GM10248 (cell line): ENCODE measurements around the gene RAET1L.

Source experiments
- CTCF ChIA-PET: fragments of 300-600 bp; sonication (Branson Sonifier 250); formaldehyde crosslinking; extraction: SDS; loops from one replicate; lab custom pipeline; 2021; ENCODE audit warnings: antibody characterized with exemption; lab: Yijun Ruan, JAX
- POLR2A ChIA-PET: fragments of 350-650 bp; sonication (Branson Sonifier 250); formaldehyde crosslinking; extraction: SDS; loops from one replicate; lab custom pipeline; 2020; ENCODE audit warnings: antibody characterized with exemption; lab: Yijun Ruan, JAX
- DNase-seq: peaks from one replicate; pipeline ENCODE4 v3.0.0; 2012; ENCODE audit errors: extremely low spot score
- TF ChIP-seq, protein P1 (sequence below): IDR thresholded peaks from 2 replicates; pipeline ENCODE4 v1.5.1; 2012; ENCODE audit warnings: mild to moderate bottlenecking, low read depth; ENCODE audit errors: extremely low read depth, missing control alignments, control extremely low read depth

Gene RAET1L

DNA sequence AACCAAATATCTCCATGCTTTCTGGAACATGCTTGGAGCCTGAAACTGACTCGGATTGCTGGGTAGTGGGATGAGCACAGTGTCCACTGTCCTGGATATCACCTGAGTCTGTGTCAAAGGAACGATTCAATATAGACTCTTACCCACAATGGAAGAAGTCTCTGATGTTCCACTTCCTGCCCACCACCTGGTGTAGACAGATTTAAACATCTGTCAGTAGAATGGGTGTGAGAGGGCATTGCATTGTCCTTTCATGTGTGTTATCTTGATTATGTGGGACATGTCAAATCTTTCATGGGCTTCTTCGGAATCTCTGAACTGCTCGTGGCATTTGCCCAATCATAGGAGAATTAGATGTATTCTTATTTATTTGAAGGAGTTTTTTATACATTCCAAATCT, 22.8 kb upstream of the RAET1L start:
- POLR2A ChIA-PET, result no interaction called here
- DNase-seq, result no peak
- CTCF ChIA-PET, result no interaction called here
- TF ChIP-seq, protein P1, sequence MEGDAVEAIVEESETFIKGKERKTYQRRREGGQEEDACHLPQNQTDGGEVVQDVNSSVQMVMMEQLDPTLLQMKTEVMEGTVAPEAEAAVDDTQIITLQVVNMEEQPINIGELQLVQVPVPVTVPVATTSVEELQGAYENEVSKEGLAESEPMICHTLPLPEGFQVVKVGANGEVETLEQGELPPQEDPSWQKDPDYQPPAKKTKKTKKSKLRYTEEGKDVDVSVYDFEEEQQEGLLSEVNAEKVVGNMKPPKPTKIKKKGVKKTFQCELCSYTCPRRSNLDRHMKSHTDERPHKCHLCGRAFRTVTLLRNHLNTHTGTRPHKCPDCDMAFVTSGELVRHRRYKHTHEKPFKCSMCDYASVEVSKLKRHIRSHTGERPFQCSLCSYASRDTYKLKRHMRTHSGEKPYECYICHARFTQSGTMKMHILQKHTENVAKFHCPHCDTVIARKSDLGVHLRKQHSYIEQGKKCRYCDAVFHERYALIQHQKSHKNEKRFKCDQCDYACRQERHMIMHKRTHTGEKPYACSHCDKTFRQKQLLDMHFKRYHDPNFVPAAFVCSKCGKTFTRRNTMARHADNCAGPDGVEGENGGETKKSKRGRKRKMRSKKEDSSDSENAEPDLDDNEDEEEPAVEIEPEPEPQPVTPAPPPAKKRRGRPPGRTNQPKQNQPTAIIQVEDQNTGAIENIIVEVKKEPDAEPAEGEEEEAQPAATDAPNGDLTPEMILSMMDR, result no peak

DNA sequence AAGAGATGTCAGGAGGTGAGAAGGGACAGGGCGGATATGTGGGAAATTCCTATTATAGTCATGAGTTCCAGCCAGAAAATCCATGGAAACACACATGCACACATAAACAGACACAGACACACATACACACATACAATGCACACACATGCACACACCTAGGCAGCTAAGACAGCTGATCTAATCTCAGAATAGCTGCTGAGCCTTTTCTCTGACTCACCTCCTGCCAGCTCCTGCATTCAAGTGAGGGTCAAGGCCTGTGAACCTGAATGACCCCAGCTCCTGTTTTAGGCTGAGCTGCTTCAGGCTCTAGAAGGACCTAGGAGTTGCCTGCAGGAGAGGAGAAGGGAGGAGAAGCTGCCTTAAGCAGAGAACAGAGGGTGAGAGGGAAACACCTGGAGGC, 21.6 kb upstream of the RAET1L start:
- TF ChIP-seq, protein P1, result no peak
- no peak for DNase-seq
- ChIA-PET CTCF (no interaction called here), POLR2A (no interaction called here)

DNA sequence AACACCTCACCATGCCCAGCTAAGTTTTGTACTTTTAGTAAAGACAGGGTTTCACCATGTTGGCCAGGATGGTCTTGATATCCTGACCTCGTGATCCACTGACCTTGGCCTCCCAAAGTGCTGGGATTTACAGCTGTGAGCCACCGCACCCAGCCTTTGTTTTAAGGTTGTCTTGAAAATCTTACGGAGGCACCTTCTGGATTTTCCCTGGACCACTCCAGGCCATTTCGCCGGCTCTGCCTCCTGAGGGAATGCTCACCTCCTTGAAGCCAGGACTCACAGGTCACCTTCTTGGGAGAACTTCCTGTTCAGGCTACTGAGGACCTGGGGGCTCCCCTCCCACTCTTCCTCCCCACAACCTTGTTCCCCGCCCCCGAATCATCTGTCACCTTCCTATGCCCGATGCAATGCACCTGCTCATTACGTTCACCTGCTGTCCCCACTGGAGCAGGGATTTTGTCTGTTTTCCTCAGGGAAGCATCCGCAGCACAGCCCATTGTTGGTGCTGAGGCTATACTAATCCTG, 19.4 kb upstream of the RAET1L start:
- no peak for DNase-seq
- TF ChIP-seq, protein P1, result no peak
- ChIA-PET CTCF (no interaction called here), POLR2A (no interaction called here)

DNA sequence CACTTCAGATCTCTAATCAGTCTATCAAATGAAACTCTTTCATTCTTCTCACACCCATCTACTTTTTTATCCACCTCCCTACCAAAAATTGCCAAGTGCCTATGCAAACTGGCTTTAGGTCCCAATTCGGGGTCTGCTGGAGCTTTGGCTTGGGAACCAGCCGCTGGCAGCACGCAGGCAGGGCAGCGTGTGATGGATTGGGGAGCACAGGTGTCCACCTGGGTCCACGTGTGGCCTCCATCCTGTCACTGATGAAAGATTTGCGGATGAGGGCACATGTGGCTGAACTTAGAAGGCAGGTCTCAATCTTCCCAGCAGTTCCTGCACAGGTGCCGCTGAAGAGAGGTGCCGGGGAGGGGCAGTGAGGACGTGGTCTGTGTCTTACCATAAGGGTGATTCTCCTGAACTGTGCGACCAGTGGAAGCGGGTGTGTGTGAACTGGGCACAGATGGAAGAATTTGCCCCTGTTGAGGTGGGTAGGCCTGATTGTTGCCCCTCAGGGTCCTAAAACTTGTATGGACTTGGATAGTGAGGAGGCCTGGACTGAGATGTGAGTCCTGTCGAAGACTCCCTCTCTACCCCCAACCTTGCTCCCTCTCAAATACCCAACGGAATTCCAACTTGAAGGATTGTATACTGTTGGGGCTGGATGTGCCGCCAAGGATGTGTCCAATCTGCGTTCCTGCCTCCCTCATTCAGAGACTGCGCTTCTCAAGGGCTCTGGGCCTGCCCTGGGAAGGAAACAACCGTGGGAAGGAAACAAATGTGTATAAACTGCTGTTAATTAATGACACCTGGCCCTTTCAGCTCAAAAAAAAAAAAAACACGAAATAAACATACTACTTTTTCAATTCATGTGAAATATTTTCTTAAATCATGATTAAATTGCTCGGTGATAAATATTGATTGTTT, 18.4 kb upstream of the RAET1L start:
- CTCF ChIA-PET, result interaction anchor here (0.6 to 1.0 kb wide), 2 partner anchors 8 to 33 kb away, joined by 3 read pairs; no protein-coding TSS in a partner anchor
- TF ChIP-seq, protein P1, result no peak
- POLR2A ChIA-PET, result no interaction called here

DNA sequence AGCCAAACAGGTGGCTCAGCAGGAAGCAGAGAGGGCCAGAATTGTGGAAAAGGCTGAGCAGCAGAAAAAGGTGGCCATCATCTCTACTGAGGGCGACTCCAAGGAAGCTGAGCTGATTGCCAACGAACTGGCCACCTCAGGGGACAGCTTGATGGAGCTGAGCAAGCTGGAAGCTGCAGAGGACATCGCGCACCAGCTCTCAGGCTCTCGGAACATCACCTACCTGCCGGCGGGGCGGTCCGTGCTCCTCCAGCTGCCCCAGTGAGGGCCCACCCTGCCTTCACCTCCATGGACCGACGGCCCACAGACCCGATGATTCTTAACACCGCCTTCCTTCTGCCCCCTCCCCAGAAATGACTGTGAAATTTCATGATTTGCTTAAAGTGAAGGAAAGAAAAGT, 17.8 kb upstream of the RAET1L start:
- DNase-seq, result no peak
- POLR2A ChIA-PET, result no interaction called here
- TF ChIP-seq, protein P1, result no peak
- CTCF ChIA-PET, result interaction anchor here (1.0 kb wide), 1 partner anchor 9 kb away, joined by 3 read pairs; no protein-coding TSS in a partner anchor

More for the DNA sequence above, 18.4 kb upstream of the RAET1L start:
- DNase-seq, result no peak

DNA sequence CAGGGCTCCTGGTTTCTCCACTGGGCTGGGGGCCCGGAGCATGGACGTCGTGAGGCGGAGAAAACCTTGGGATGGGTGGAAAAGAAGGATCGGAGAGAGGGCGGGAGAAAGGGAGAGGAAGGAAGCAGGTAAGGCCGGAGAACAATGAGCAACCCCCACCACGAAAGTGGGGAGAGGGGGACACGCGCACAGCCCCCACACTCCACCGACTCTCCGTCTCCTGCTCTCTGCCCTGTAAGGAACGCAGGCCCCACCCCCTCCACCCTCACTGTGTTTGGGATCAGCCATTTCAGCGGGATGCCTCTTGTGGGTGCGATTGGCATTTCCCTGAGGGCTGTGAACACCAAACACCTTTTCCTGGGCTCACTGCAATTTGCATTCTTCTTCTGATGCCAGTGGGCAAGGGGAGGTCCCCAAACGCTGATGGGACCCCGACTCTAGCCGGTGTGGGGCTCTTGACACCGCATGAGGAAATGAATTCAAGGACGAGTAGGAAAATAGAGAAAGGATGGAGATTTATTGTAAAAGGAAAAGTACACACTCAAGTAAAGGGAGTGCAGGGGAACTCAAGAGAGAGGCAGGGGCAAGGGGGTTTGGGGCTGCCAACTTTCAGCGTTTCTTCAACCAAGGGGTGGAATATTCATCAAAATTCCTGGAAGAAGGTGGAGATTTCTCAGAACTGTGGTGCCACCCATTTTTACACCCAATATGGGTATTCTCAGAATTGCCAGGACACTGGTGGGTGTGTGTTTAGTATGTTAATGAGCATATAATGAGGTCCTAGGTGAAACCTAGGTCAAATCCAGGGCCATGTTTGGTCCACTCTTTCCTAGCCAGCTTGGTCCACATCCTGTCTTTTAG, 13.1 kb upstream of the RAET1L start:
- no peak for DNase-seq
- POLR2A ChIA-PET, result no interaction called here
- CTCF ChIA-PET, result no interaction called here
- TF ChIP-seq, protein P1, result no peak
